ENCODE data around the gene OR6B1. TPM values are rescaled to one million over a fixed set of nuclear protein-coding genes. Genes with fewer than 3 reads are reported as not detected.

Gene OR6B1
- total and polyA plus RNA-seq, 2 donors (not counting 1 experiment from before 2014, with no cell fraction given): not detected

GRCh38 chr7:144038887-144039286 is 38.8 kb downstream of the OR6B1 start:
- no peaks in the 10 kb centered on the region for H3K27me3 Mint-ChIP-seq
- no peaks in the 10 kb centered on the region for H3K9me3 Mint-ChIP-seq (ENCODE audit: insufficient read depth)
- Histone ChIP-seq H3K27ac (ENCODE audit: low read length in 2 of 2) (no peak overlapping the region), H3K4me1 (ENCODE audit: control insufficient read depth in 2 of 2, insufficient read depth in 2 of 2, low read length in 2 of 2) (no peaks in the 10 kb centered on the region), H3K36me3 (replicated peaks in 1 of 2; ENCODE audit: control extremely low read depth in 1 of 2, control insufficient read depth in 1 of 2, extremely low read depth in 1 of 2, insufficient read depth in 2 of 2, low read length in 1 of 2) (no peaks in the 10 kb centered on the region), H3K79me2 (ENCODE audit: control insufficient read depth, insufficient read depth, low read length) (no peaks in the 10 kb centered on the region), H4K20me1 (ENCODE audit: control insufficient read depth, insufficient read depth, low read length, poor library complexity, severe bottlenecking) (no peaks in the 10 kb centered on the region), H3K4me2 (replicated peaks; ENCODE audit: low read depth, low read length, poor library complexity, severe bottlenecking) (no peak overlapping the region), H3K4me3 (ENCODE audit: control extremely low read depth in 1 of 5, extremely low read depth in 1 of 5, insufficient read depth in 1 of 5, low read depth in 2 of 5, low read length in 4 of 5) (no peak overlapping the region), H3K27me3 (replicated peaks in 1 of 4; ENCODE audit: control extremely low read depth in 1 of 4, control insufficient read depth in 3 of 4, insufficient read depth in 4 of 4, low read length in 3 of 4) (peaks cover 0 to 7% (median 0%) of the 10 kb centered on the region in 4 experiments), H2AFZ (ENCODE audit: insufficient read depth, low read depth, low read length, poor library complexity, severe bottlenecking) (no peak overlapping the region), H3K9ac (ENCODE audit: low read length) (no peak overlapping the region), H3K9me3 (ENCODE audit: control extremely low read depth in 1 of 3, control insufficient read depth in 2 of 3, insufficient read depth in 1 of 3, low read length in 2 of 3) (no peaks in the 10 kb centered on the region)
- H3K27ac Mint-ChIP-seq: no peak overlapping the region
- ChIA-PET CTCF (no interaction called here), POLR2A (no interaction called here)
- DNase-seq (no peak), ATAC-seq (ENCODE audit: low read depth) (no peak)
- WGBS (ENCODE audit: insufficient coverage): no CpG with 5 or more reads among the region's 4 CpGs
- H3K4me1 Mint-ChIP-seq: no peaks in the 10 kb centered on the region
- TF ChIP-seq EZH2 (IDR thresholded peaks at IDR 0.05; ENCODE audit: borderline replicate concordance, insufficient read depth, low read depth, low read length, poor library complexity, severe bottlenecking): no peak
- TF ChIP-seq CTCF (IDR thresholded peaks at IDR 0.05): no peak
- intact Hi-C loops (cut with micrococcal nuclease): no loop called here
- no peak overlapping the region for H3K4me3 Mint-ChIP-seq

- no peaks in the 10 kb centered on the region for H3K27me3 Mint-ChIP-seq
- no peaks in the 10 kb centered on the region for H3K9me3 Mint-ChIP-seq (ENCODE audit: insufficient read depth)
- H3K4me3 ChIP-seq (ENCODE audit: control extremely low read depth in 1 of 5, extremely low read depth in 1 of 5, insufficient read depth in 1 of 5, low read depth in 2 of 5, low read length in 4 of 5): no peak within 1 kb of the TSS
- no peaks in the 10 kb centered on the region for H3K9me3 ChIP-seq (ENCODE audit: control extremely low read depth in 1 of 3, control insufficient read depth in 2 of 3, insufficient read depth in 1 of 3, low read length in 2 of 3)
- WGBS (ENCODE audit: insufficient coverage): 80% methylated on average over 1 of the region's 1 CpG
- CTCF ChIA-PET: no interaction called here
- H3K4me1 ChIP-seq (ENCODE audit: control insufficient read depth in 2 of 2, insufficient read depth in 2 of 2, low read length in 2 of 2): no peaks in the 10 kb centered on the region
- POLR2A ChIA-PET: no interaction called here
- no peak for ATAC-seq (ENCODE audit: low read depth)
- H3K36me3 ChIP-seq (replicated peaks in 1 of 2; ENCODE audit: control extremely low read depth in 1 of 2, control insufficient read depth in 1 of 2, extremely low read depth in 1 of 2, insufficient read depth in 2 of 2, low read length in 1 of 2): no peaks in the 10 kb centered on the region
- no peaks in the 10 kb centered on the region for H4K20me1 ChIP-seq (ENCODE audit: control insufficient read depth, insufficient read depth, low read length, poor library complexity, severe bottlenecking)
- no peak within 1 kb of the TSS for H3K27ac Mint-ChIP-seq
- H3K9ac ChIP-seq (ENCODE audit: low read length): no peak within 1 kb of the TSS
- intact Hi-C loops (cut with micrococcal nuclease): no loop called here
- TF ChIP-seq CTCF (IDR thresholded peaks at IDR 0.05): no peak
- TF ChIP-seq EZH2 (IDR thresholded peaks at IDR 0.05; ENCODE audit: borderline replicate concordance, insufficient read depth, low read depth, low read length, poor library complexity, severe bottlenecking): no peak
- no peaks in the 10 kb centered on the region for H3K27me3 ChIP-seq (replicated peaks in 1 of 4; ENCODE audit: control extremely low read depth in 1 of 4, control insufficient read depth in 3 of 4, insufficient read depth in 4 of 4, low read length in 3 of 4)
- no peak within 1 kb of the TSS for H3K4me3 Mint-ChIP-seq
- H2AFZ ChIP-seq (ENCODE audit: insufficient read depth, low read depth, low read length, poor library complexity, severe bottlenecking): no peak within 1 kb of the TSS
- no peak within 1 kb of the TSS for H3K27ac ChIP-seq (ENCODE audit: low read length in 2 of 2)
- H3K4me2 ChIP-seq (replicated peaks; ENCODE audit: low read depth, low read length, poor library complexity, severe bottlenecking): no peak within 1 kb of the TSS
- no peaks in the 10 kb centered on the region for H3K79me2 ChIP-seq (ENCODE audit: control insufficient read depth, insufficient read depth, low read length)
- no peaks in the 10 kb centered on the region for H3K4me1 Mint-ChIP-seq
- DNase-seq: no peak
Observed at GRCh38 chr7:144048648-144049047, 48.5 kb downstream of the OR6B1 start, which contains the start of gene OR2A5. TSS of gene OR2A5 (plus strand) at chr7:144048948. CDS start at chr7:144050402, 1,454 bp downstream.
